IMR-90 (cell line): ENCODE results near the gene H3-3A. TPM values are rescaled to one million over a fixed set of nuclear protein-coding genes. Genes with fewer than 3 reads are reported as not detected.

Source experiments
- ATAC-seq: fragments of 200-7000 bp; cut with Tn5 transposase; 2 replicates; pipeline ENCODE4 v1.9.1; 2020; ENCODE audit warnings: low read depth, mild to moderate bottlenecking, moderate library complexity
- BruUV-seq: library from RNA; stranded (reverse); fragments of 400-500 nt; replicated peaks from 2 replicates; lab custom pipeline; 2021; lab: Mats Ljungman, UMichigan
- CTCF ChIA-PET: fragments of 300-600 bp; formaldehyde crosslinking; extraction: SDS; loops from one replicate; lab custom pipeline; 2021; ENCODE audit warnings: antibody characterized with exemption; lab: Yijun Ruan, JAX
- POLR2A ChIA-PET: fragments of 300-600 bp; sonication (Branson Sonifier 250); formaldehyde crosslinking; loops from one replicate; lab custom pipeline; 2022; ENCODE audit warnings: antibody characterized with exemption; ENCODE audit not compliant: unreplicated experiment; lab: Charles Lee
- DNase-seq: peaks from one replicate; pipeline ENCODE4 v3.0.0; 2013
- H2AFZ ChIP-seq: replicated peaks from 2 replicates; pipeline ENCODE3; 2013; ENCODE audit warnings: low read length, mild to moderate bottlenecking; ENCODE audit not compliant: poor library complexity
- H2AK5ac ChIP-seq: 2 replicates; pipeline ENCODE4 v1.6.1; 2013; ENCODE audit warnings: low read depth, low read length, inconsistent platforms
- H2AK9ac ChIP-seq: replicated peaks from 2 replicates; pipeline ENCODE3; 2013; ENCODE audit warnings: mild to moderate bottlenecking, low read depth, low read length, moderate library complexity; ENCODE audit not compliant: poor library complexity
- H2BK120ac ChIP-seq: 2 replicates; pipeline ENCODE4 v1.6.1; 2013; ENCODE audit warnings: low read depth, low read length, inconsistent platforms
- H2BK15ac ChIP-seq: 3 replicates; pipeline ENCODE4 v1.6.1; 2013; ENCODE audit warnings: low read depth, low read length, inconsistent platforms
- H2BK20ac ChIP-seq: 2 replicates; pipeline ENCODE4 v1.6.1; 2013; ENCODE audit warnings: low read depth, mild to moderate bottlenecking, inconsistent platforms, low read length, moderate library complexity
- H2BK5ac ChIP-seq: 2 replicates; pipeline ENCODE4 v1.6.1; 2013; ENCODE audit warnings: mild to moderate bottlenecking, low read depth, low read length, inconsistent platforms; ENCODE audit not compliant: poor library complexity, severe bottlenecking
- H3K14ac ChIP-seq: replicated peaks from 2 replicates; pipeline ENCODE4 v1.6.1; 2013; ENCODE audit warnings: low read depth, low read length, inconsistent platforms
- H3K18ac ChIP-seq: 2 replicates; pipeline ENCODE4 v1.6.1; 2013; ENCODE audit warnings: low read depth, low read length, control low read depth
- H3K23ac ChIP-seq: 2 replicates; pipeline ENCODE4 v1.6.1; 2013; ENCODE audit warnings: low read depth, low read length, inconsistent platforms
- H3K27ac ChIP-seq: 2 replicates; pipeline ENCODE4 v1.5.1; 2013; ENCODE audit warnings: mild to moderate bottlenecking, control low read depth, low read length; ENCODE audit not compliant: insufficient read depth
- H3K27me3 ChIP-seq: 2 replicates; pipeline ENCODE4 v1.6.1; 2013; ENCODE audit warnings: low read length; ENCODE audit not compliant: control insufficient read depth, insufficient read depth
- H3K36me3 ChIP-seq: 2 replicates; pipeline ENCODE4 v1.6.1; 2013; ENCODE audit warnings: low read length, mixed read lengths; ENCODE audit not compliant: control insufficient read depth, insufficient read depth
- H3K4ac ChIP-seq: 2 replicates; pipeline ENCODE4 v1.6.1; 2013; ENCODE audit warnings: low read depth, low read length, inconsistent platforms
- H3K4me1 ChIP-seq: 2 replicates; pipeline ENCODE4 v1.6.1; 2013; ENCODE audit warnings: low read length, mixed read lengths; ENCODE audit not compliant: control insufficient read depth, insufficient read depth
- H3K4me2 ChIP-seq: 2 replicates; pipeline ENCODE4 v1.6.1; 2013; ENCODE audit warnings: low read depth, mild to moderate bottlenecking, control low read depth, low read length, moderate library complexity
- H3K4me3 ChIP-seq: 2 replicates; pipeline ENCODE4 v1.5.1; 2013; ENCODE audit warnings: low read depth, mild to moderate bottlenecking, control low read depth, low read length, moderate library complexity; ENCODE audit not compliant: insufficient read depth
- H3K56ac ChIP-seq: 2 replicates; pipeline ENCODE4 v1.6.1; 2013; ENCODE audit warnings: low read length, inconsistent platforms; ENCODE audit not compliant: insufficient read depth; ENCODE audit errors: extremely low read depth
- H3K79me1 ChIP-seq, 2 experiments: 2 replicates each; pipeline ENCODE4 v1.6.1; 2013; ENCODE audit warnings: low read length in 2 of 2, inconsistent platforms in 1 of 2, low read depth in 1 of 2
- H3K9ac ChIP-seq: 2 replicates; pipeline ENCODE4 v1.6.1; 2013; ENCODE audit warnings: low read depth, low read length, control low read depth
- H3K9me1 ChIP-seq: 2 replicates; pipeline ENCODE4 v1.6.1; 2013; ENCODE audit warnings: low read length, inconsistent platforms; ENCODE audit not compliant: insufficient read depth
- H3K9me3 ChIP-seq: 2 replicates; pipeline ENCODE4 v1.6.1; 2013; ENCODE audit warnings: low read length; ENCODE audit not compliant: control insufficient read depth, insufficient read depth
- H4K20me1 ChIP-seq: 2 replicates; pipeline ENCODE4 v1.6.1; 2013; ENCODE audit warnings: low read length, inconsistent platforms; ENCODE audit not compliant: insufficient read depth
- H4K5ac ChIP-seq: 2 replicates; pipeline ENCODE4 v1.6.1; 2013; ENCODE audit warnings: mild to moderate bottlenecking, low read depth, low read length, control low read depth
- H4K8ac ChIP-seq, 2 experiments: 2 replicates each; pipeline ENCODE4 v1.6.1; 2013; ENCODE audit warnings: low read depth in 2 of 2, low read length in 2 of 2, control low read depth in 1 of 2, inconsistent platforms in 1 of 2
- H4K91ac ChIP-seq: 2 replicates; pipeline ENCODE4 v1.6.1; 2013; ENCODE audit warnings: low read depth, low read length, inconsistent platforms; ENCODE audit not compliant: insufficient read depth
- BHLHE40 ChIP-seq: fragments of 150-350 bp; IDR thresholded peaks from 2 replicates; pipeline ENCODE4 v1.6.1; 2016; ENCODE audit warnings: mild to moderate bottlenecking, low read depth, low read length
- CEBPB ChIP-seq: IDR thresholded peaks from 2 replicates; pipeline ENCODE4 v1.6.1; 2012; ENCODE audit warnings: low read depth, low read length, improper control_type of control experiment
- CHD1 ChIP-seq: IDR thresholded peaks from 2 replicates; pipeline ENCODE4 v1.6.1; 2012; ENCODE audit warnings: low read depth, low read length, improper control_type of control experiment
- FOS ChIP-seq: fragments of 150-350 bp; IDR thresholded peaks from 2 replicates; pipeline ENCODE4 v1.6.1; 2016; ENCODE audit warnings: low read depth, low read length
- MAFK ChIP-seq: IDR thresholded peaks from 2 replicates; pipeline ENCODE4 v1.6.1; 2012; ENCODE audit warnings: low read depth, low read length, improper control_type of control experiment
- MAZ ChIP-seq: IDR thresholded peaks from 2 replicates; pipeline ENCODE4 v1.6.1; 2012; ENCODE audit warnings: low read depth, mild to moderate bottlenecking, low read length, improper control_type of control experiment, moderate library complexity, borderline replicate concordance
- MXI1 ChIP-seq: IDR thresholded peaks from 2 replicates; pipeline ENCODE4 v1.6.1; 2012; ENCODE audit warnings: low read depth, mild to moderate bottlenecking, low read length, moderate library complexity, borderline replicate concordance
- POLR2A ChIP-seq: IDR thresholded peaks from 2 replicates; pipeline ENCODE4 v1.6.1; 2012; ENCODE audit warnings: mild to moderate bottlenecking, low read depth, low read length
- RAD21 ChIP-seq: IDR thresholded peaks from 2 replicates; pipeline ENCODE4 v1.6.1; 2012; ENCODE audit warnings: low read length, improper control_type of control experiment
- RCOR1 ChIP-seq: IDR thresholded peaks from 2 replicates; pipeline ENCODE4 v1.6.1; 2012; ENCODE audit warnings: mild to moderate bottlenecking, low read length, improper control_type of control experiment; ENCODE audit not compliant: insufficient replicate concordance
- RFX5 ChIP-seq: IDR thresholded peaks from 2 replicates; pipeline ENCODE4 v1.8.0; 2012; ENCODE audit warnings: low read depth, mild to moderate bottlenecking, low read length, moderate library complexity
- SMC3 ChIP-seq: fragments of 150-350 bp; IDR thresholded peaks from 2 replicates; pipeline ENCODE4 v1.6.1; 2016; ENCODE audit warnings: low read depth, mild to moderate bottlenecking, antibody characterized with exemption, low read length, moderate library complexity
- WGBS, 2 experiments: methylation state at CpG; one replicate each; pipeline versions ENCODE4 v1.1.5 to v1.1.7; 2013; ENCODE audit warnings: missing lambda C conversion rate in 2 of 2; ENCODE audit not compliant: insufficient read length in 1 of 2; ENCODE audit errors: extremely low coverage in 2 of 2; 5-methylcytosine and 5-hydroxymethylcytosine counted together
- dilution Hi-C: fragments of 300-500 bp; cut with HindIII; formaldehyde crosslinking; loops from one replicate; pipeline ENCODE4 v1.14.3; 2018; ENCODE audit warnings: low sequenced_read_pairs; ENCODE audit not compliant: unreplicated experiment
- in situ Hi-C: fragments of 300-500 bp; cut with MboI; formaldehyde crosslinking; loops from 3 replicates; pipeline ENCODE4 v1.14.3; 2019; ENCODE audit warnings: low sequenced_read_pairs, inconsistent platforms, mixed read lengths
- intact Hi-C: fragments of 100-400 bp; cut with micrococcal nuclease; formaldehyde crosslinking; loops from 2 replicates; pipeline ENCODE4 v1.10.0; 2022
- polyA plus RNA-seq, 3 experiments: library from polyadenylated mRNA; depleted of rRNA; stranded (reverse); fragments of >200 nt; gene quantifications; 2 replicates each; pipeline ENCODE4 v1.2.3, GENCODE V29; 2012; ENCODE audit warnings: low replicate concordance in 1 of 3
- total RNA-seq: library from RNA; depleted of rRNA; stranded (reverse); fragments of >200 nt; gene quantifications from 2 replicates; pipeline ENCODE4 v1.2.3, GENCODE V29; 2012
- TF ChIP-seq, protein P1 (sequence below): fragments of 150-350 bp; IDR thresholded peaks from 2 replicates; pipeline ENCODE4 v1.6.1; 2017; ENCODE audit warnings: mild to moderate bottlenecking, antibody characterized with exemption, low read length, low read depth
- TF ChIP-seq, protein P2 (sequence below): conservative IDR thresholded peaks from 2 replicates; pipeline ENCODE4 v1.5.1; 2012; ENCODE audit warnings: mild to moderate bottlenecking, low read depth, low read length, improper control_type of control experiment
- TF ChIP-seq, protein P3 (sequence below): fragments of 150-350 bp; IDR thresholded peaks from 2 replicates; pipeline ENCODE4 v1.6.1; 2016; ENCODE audit warnings: low read depth, mild to moderate bottlenecking, low read length, moderate library complexity, borderline replicate concordance

The H3-3A gene
- total and polyA plus RNA-seq, 2 of the 4 experiments (the other 2 are of a cell fraction): 188 to 256 TPM

DNA sequence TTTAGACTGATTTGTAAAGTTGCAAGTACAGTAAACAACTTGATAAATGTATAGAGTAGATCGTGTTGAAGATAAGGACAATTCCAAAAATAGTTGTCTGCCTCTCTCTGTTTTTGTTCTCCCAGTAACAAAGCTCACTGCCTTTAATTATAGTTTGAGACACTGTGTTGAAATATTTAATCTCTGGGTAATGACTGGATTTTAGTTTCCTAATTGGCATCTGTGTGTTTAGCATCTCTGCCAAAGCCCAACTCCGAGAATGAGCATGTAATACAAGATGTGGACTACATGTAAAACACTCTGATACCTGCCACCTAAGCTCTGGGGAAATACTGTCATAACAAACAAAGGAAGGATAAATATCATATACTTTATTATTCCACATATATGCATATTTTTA lies 35.7 kb upstream of the H3-3A start:
- Histone ChIP-seq H3K4ac (no peak overlapping the region), H3K9ac (no peak overlapping the region), H3K36me3 (no peaks in the 10 kb centered on the region), H2AFZ (no peak overlapping the region), H3K9me1 (no peaks in the 10 kb centered on the region), H3K9me3 (no peaks in the 10 kb centered on the region), H3K14ac (no peak overlapping the region), H2BK15ac (no peak overlapping the region), H4K5ac (no peak overlapping the region), H2BK5ac (no peak overlapping the region), H3K18ac (no peak overlapping the region), H2BK20ac (no peak overlapping the region), H3K56ac (no peak overlapping the region), H3K4me3 (no peak overlapping the region), H4K91ac (no peak overlapping the region), H3K27ac (no peak overlapping the region), H4K20me1 (no peaks in the 10 kb centered on the region; the same call in 1 of the 2 replicates), H3K23ac (no peak overlapping the region), H2AK9ac (no peak overlapping the region), H2AK5ac (no peak overlapping the region), H3K79me1 (no peaks in the 10 kb centered on the region), H3K4me2 (no peak overlapping the region), H4K8ac (no peak overlapping the region), H3K27me3 (peaks cover 10% of the 10 kb centered on the region), H3K4me1 (no peaks in the 10 kb centered on the region), H2BK120ac (no peak overlapping the region)
- no peak for DNase-seq
- in situ Hi-C loops: no loop called here
- ATAC-seq: no peak
- no CpG with 5 or more reads among the region's 2 CpGs for WGBS, 2 experiments
- BruUV-seq: no TSS peak
- ChIA-PET POLR2A (no interaction called here), CTCF (no interaction called here)
- dilution Hi-C loops: no loop called here
- intact Hi-C loops: no loop called here
- TF ChIP-seq BHLHE40 (no peak), CEBPB (no peak), RFX5 (no peak), RAD21 (no peak), SMC3 (no peak), RCOR1 (no peak), MAZ (no peak), CHD1 (no peak), MXI1 (no peak), POLR2A (no peak), FOS (no peak), MAFK (no peak)
- TF ChIP-seq, protein P1, sequence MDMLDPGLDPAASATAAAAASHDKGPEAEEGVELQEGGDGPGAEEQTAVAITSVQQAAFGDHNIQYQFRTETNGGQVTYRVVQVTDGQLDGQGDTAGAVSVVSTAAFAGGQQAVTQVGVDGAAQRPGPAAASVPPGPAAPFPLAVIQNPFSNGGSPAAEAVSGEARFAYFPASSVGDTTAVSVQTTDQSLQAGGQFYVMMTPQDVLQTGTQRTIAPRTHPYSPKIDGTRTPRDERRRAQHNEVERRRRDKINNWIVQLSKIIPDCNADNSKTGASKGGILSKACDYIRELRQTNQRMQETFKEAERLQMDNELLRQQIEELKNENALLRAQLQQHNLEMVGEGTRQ: no peak
- TF ChIP-seq, protein P2, sequence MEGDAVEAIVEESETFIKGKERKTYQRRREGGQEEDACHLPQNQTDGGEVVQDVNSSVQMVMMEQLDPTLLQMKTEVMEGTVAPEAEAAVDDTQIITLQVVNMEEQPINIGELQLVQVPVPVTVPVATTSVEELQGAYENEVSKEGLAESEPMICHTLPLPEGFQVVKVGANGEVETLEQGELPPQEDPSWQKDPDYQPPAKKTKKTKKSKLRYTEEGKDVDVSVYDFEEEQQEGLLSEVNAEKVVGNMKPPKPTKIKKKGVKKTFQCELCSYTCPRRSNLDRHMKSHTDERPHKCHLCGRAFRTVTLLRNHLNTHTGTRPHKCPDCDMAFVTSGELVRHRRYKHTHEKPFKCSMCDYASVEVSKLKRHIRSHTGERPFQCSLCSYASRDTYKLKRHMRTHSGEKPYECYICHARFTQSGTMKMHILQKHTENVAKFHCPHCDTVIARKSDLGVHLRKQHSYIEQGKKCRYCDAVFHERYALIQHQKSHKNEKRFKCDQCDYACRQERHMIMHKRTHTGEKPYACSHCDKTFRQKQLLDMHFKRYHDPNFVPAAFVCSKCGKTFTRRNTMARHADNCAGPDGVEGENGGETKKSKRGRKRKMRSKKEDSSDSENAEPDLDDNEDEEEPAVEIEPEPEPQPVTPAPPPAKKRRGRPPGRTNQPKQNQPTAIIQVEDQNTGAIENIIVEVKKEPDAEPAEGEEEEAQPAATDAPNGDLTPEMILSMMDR: no peak
- TF ChIP-seq, protein P3, sequence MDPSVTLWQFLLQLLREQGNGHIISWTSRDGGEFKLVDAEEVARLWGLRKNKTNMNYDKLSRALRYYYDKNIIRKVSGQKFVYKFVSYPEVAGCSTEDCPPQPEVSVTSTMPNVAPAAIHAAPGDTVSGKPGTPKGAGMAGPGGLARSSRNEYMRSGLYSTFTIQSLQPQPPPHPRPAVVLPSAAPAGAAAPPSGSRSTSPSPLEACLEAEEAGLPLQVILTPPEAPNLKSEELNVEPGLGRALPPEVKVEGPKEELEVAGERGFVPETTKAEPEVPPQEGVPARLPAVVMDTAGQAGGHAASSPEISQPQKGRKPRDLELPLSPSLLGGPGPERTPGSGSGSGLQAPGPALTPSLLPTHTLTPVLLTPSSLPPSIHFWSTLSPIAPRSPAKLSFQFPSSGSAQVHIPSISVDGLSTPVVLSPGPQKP: no peak
